Epidermal melanocyte (primary cell): ENCODE data around the gene SUPT6H.

Experiments used
- DNase-seq: peaks from one replicate; pipeline ENCODE4 v3.0.0; 2011; ENCODE audit warnings: low spot score; ENCODE audit not compliant: insufficient read length

SUPT6H gene

GRCh38 chr17:28700830-28701492 is 39.0 kb downstream of the SUPT6H start:
- DNase-seq, result no peak

GRCh38 chr17:28702026-28702751 is 40.2 kb downstream of the SUPT6H start:
- DNase-seq, result peak; percentile 5

DNA sequence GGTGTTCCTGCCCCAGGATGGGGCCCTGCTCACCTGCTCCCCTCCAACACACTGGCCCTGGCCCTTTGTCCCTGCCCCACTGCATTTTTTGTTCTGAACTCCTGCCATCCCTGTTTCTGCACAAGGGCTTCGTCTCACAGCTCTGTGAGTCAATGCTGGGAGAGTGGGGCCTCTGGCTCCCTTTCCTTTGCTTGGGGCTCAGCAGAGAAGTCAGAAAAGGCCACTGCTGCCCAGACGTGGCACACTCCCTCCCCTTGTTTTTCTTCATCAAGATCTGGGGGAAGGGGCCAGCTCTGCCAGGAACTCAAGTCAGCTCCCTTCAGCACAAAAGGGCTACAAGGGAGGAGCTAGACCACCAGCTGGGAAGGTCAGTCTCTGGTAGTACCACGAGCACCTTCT is 40.7 kb downstream of the SUPT6H start:
- DNase-seq, result peak; percentile 2

GRCh38 chr17:28703552-28704218 is 41.7 kb downstream of the SUPT6H start:
- peak; percentile 4 for DNase-seq

DNA sequence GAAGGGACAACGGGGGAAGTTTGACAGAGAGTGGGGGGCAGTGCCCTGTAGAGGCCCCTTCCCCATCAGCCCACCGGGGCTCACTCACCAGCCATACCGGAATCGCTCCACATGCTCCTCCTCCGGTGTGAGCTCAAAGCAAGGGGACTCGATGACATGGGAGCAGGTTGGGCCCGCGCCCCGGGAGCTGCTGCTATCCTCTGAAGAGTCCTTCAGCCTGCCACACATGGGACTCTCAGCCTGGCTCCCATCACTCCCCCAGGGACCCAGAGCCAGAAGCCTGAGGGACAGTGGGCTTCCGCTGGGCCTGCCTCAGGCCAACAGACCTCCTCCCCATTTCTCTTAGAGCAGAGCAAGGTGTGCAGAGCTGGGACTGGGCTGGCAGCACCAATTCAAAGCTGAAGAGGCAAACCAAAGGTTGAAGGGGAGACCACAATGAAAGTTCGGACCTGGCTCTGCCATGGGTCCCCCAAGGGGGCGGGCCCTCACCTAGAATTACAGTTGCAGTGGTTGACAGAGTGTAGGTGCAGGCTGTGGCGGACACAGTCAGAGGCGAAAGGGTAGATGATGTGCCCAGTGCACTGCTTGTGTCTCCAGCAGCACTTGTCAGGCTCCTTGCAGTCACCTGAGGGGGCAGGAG is 42.3 kb downstream of the SUPT6H start:
- DNase-seq, result peak; percentile 3

DNA sequence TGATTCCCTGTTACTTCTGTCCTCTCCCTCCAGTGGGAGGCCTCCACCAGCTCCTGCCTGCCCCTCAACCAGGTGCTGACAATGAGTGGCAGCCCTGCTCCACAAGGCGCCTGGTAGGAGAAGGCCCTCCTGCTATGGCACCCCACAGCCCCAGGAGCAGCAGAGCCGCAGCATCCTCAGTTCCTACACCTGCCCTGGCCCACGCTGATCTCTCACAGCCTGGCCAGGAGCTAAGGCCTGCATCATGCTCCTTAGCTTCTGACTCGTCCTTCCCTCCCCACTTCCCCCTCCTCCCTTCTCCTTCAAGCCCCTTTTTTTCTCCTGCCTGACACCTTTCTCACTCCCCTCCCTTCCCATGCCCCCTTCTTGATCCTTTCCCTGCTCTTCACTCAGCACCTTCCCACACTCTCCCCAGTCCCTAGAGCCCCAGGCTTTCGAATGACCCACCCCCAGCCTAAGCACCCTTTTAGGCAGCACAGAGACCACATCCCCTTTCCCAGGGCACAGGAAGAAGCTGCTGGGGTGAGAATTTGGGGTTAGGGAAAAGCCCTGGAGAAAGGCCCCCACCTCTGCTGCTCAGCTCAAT is 43.2 kb downstream of the SUPT6H start:
- DNase-seq, result peak; percentile 0

DNA sequence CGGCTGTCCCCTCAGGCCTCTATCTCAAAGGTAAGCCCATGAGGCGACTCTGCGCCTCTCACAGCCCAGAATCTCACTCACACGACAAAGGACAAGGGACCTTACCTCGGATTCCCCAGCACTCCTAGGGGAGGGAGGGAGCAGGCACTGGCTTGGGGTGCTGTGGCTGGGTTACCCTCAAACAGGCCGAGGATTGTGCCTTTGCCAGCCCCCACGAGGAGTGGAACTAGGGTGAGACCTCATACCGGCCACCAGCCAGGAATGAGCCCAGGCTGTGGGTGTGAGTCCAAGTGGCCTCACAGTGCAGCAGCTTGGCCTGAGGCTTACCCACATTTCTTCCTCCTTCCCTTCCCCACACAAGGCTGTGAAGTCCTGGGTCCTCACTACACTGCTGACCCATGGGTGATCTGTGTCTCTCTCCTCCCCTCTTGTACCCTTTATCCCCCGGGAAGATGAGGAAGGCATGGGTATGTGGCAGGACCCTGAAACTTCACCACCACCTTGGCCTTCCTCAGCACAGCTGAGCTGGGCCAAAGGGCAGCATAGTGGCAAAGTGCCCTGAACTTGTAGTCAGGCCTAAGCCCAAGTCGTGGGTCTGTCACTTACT is 43.8 kb downstream of the SUPT6H start:
- peak; percentile 12 for DNase-seq

- peak; percentile 9 for DNase-seq
Observed at GRCh38 chr17:28706471-28707338, 44.7 kb downstream of the SUPT6H start.

- DNase-seq, result no peak
Observed at GRCh38 chr17:28707339-28707720, 45.3 kb downstream of the SUPT6H start.

DNA sequence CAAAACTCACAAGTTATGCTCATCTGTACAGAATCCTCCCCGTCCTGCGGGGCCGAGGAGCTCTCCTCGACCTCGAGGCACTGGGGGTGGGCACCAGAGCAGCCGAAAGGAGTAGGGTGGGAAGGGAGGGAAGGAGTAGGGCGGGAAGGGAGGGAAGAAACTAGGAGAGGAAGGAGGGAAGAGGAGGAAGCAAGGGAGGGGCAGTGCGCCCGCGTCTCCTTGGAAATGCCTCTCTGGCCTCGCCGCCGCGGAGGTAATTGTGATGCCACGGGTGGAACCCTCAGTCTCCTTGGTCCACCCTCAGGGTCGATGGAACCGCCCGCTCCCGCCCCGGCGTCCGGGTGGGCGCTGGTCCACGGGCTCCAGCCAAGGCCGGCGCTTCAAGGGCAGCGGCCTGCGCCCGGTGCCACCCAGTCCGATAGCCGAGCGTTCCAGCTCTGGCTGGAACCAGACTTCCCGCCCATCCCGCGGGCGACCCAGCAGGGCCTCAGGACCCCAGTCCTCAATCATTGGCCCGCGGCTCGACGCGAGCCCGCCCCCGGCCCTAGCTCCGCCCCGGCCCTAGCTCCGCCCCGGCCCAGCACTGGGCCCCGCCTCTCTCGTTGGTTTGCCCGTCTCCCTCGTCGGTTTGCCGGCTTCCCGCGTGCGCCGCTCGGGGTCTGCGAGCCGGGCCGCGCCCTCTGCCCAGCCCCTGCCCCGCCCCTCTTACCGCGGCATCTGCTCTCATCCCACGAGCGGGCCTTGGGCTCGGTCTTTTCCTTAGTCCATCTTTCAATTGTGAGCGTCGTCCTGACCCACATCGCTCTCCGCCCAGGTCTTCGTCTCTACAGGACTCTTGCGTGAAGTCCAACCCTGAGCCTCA is 49.1 kb downstream of the SUPT6H start:
- peak; percentile 96 for DNase-seq

DNA sequence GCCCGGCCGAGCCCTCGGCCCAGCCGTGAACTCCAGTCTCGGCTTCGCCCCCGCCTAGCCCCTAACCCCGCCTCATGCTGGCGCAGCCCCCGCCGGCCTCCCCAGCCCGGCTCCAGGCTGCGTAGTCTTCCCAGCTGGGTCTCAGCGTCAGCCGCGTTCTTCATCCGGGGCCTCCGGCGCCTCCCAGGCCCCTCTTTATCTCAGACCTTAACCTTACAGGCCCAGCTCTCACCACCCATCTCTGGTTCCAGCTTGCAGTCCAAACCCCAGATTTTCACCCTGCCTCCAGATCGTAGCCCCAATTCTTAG is 49.7 kb downstream of the SUPT6H start, which contains the start of gene PROCA1:
Gene PROCA1, minus strand, starts transcription at position 166 of the 309 bp plus-strand sequence. CDS start 228 bp downstream, outside the sequence.
- DNase-seq, result no peak

DNA sequence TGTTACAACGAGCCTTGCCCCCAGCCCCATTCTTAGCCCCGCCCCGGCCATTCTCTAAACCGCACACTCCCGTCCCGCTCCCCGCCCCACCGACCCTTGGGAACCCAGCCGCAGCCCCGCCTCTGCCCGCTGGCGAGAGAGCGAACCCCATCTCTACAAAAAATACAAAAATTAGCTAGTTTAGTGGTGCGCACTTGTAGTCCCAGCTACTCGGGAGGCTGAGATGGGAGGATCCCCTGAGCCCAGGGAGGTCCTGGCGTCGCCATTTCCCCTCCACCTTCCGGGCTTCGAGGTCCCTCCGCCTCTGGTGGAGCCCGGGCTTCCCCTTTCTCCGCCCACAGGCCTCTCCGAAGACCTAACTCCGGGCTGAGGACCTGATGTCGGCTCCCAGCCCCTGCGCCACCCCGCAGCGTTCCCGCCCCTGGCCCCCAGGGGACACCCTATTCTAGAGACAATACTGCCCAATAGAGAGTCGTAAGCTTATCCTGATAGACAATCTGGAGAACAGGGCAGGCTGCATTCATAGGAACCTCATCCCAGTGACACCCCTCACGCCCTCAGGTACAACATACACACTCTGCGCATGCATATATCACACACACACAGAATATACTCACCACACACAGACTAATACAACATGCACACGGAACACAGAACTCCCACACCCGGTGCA is 50.2 kb downstream of the SUPT6H start:
- no peak for DNase-seq

GRCh38 chr17:28712705-28713415 is 50.9 kb downstream of the SUPT6H start:
- no peak for DNase-seq

DNA sequence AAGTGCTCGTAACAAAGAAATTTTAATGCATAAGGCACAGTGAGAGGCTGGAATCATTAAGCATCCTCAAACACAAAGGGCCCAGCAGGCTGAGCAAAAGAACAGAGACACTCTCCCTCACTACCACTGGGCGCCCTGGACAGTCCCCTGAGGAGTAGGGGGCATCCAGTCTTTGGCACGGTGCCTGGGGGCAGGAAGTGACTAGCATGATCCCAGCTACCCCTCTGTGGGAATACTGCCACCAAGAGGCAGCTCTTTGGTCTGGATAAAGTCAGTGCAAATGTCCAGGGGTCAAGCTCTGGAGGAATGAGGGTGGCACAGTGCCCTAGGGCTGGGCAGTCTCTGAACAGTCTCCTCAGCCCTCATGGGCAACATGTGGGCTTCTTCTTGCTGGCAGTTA is 52.3 kb downstream of the SUPT6H start:
- DNase-seq, result no peak

GRCh38 chr17:28715217-28715616 is 53.2 kb downstream of the SUPT6H start:
- no peak for DNase-seq

DNA sequence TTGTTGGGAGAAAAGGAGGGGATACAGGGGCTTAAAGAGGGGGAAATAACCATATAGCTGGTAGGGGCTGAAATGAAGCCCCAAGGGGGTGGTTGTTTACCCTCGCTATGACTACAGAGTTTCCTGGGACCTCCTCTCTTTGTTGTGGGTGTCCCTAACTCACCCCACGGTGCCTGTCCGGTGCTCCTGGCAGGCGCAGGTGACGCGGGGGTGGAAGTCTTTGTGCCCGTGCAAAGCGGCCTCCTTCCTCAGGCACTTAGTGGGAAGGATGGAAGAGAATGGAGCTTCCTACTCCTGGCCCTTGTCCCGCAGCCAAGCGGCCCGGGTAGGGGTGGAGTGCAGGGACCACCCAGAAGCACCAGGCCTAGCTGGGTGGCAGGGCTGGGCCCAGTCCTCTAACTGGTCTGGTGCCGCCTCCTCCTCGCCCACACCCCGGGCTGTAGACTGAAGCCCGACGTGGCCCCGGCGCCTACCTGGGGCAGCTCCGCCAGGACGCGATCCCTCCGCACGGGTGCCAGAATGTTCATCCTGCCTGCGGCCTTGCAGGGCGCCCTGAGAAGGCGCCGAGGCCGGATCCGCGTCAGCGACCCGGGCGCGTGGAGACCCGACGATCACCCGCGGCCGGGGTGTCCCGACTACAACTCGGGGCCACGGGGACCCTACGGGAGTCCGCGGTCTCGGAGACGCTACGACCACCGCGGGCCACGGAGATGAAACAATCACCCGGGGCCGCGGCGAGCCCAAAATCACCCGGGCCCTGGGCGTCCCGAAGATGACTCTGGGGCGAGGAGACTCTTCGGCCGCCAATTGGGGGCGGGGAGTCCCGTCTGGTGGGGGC is 55.0 kb downstream of the SUPT6H start:
- no peak for DNase-seq
